H1 (cell line): Measurements from ENCODE around the gene COL4A1. TPM values are rescaled to one million over a fixed set of nuclear protein-coding genes. Genes with fewer than 3 reads are reported as not detected.

ENCODE experiments used
- CTCF ChIA-PET: fragments of 300-600 bp; sonication (Branson Sonifier 250); formaldehyde crosslinking; loops from one replicate; lab custom pipeline; 2021; ENCODE audit not compliant: partially characterized antibody; lab: Charles Lee
- POLR2A ChIA-PET: fragments of 300-600 bp; sonication (Branson Sonifier 250); formaldehyde crosslinking; loops from one replicate; lab custom pipeline; 2021; ENCODE audit warnings: inconsistent platforms; ENCODE audit not compliant: partially characterized antibody; lab: Charles Lee
- DNase-seq, 2 experiments: peaks; one replicate each; pipeline versions ENCODE4 v3.0.0 to v3.0.0-alpha.2; 2010 to 2022; ENCODE audit warnings: low spot score in 2 of 2, low read depth in 1 of 2, mixed read lengths in 1 of 2
- FAIRE-seq: peaks from 2 replicates; lab custom pipeline; 2011; peaks lifted over from hg19 to GRCh38; lab: Jason Lieb, UNC
- H2AFZ ChIP-seq: 2 replicates; pipeline ENCODE4 v1.8.1; 2012; ENCODE audit warnings: low read length, inconsistent platforms
- H2AK5ac ChIP-seq: 2 replicates; pipeline ENCODE4 v1.6.1; 2013; ENCODE audit warnings: low read depth, low read length
- H2BK120ac ChIP-seq: replicated peaks from 2 replicates; pipeline ENCODE3; 2013; ENCODE audit warnings: low read depth, low read length, inconsistent platforms
- H2BK12ac ChIP-seq: 2 replicates; pipeline ENCODE4 v1.6.1; 2013; ENCODE audit warnings: low read depth, low read length
- H2BK15ac ChIP-seq: 2 replicates; pipeline ENCODE4 v1.6.1; 2013; ENCODE audit warnings: low read length
- H2BK20ac ChIP-seq: 2 replicates; pipeline ENCODE4 v1.6.1; 2013; ENCODE audit warnings: low read length
- H2BK5ac ChIP-seq: 2 replicates; pipeline ENCODE4 v1.6.1; 2013; ENCODE audit warnings: low read depth, low read length
- H3K14ac ChIP-seq: 2 replicates; pipeline ENCODE4 v1.6.1; 2013; ENCODE audit warnings: inconsistent platforms; ENCODE audit not compliant: insufficient read length
- H3K18ac ChIP-seq: 2 replicates; pipeline ENCODE4 v1.6.1; 2013; ENCODE audit warnings: low read length; ENCODE audit errors: extremely low read depth
- H3K23ac ChIP-seq: 2 replicates; pipeline ENCODE4 v1.6.1; 2013; ENCODE audit warnings: inconsistent platforms; ENCODE audit not compliant: insufficient read length
- H3K23me2 ChIP-seq: 2 replicates; pipeline ENCODE4 v1.6.1; 2013; ENCODE audit warnings: low read depth, low read length
- H3K27ac ChIP-seq: 2 replicates; pipeline ENCODE4 v1.6.1; 2011; ENCODE audit warnings: low read depth, low read length, inconsistent platforms
- H3K27me3 ChIP-seq, 4 experiments: replicated peaks in 1 of 4; 1 replicate in 1 of 4; 2 replicates in 3 of 4; pipeline versions ENCODE4 v1.6.1 to v1.8.1; 2011 to 2013; ENCODE audit warnings: low read length in 3 of 4, mild to moderate bottlenecking in 3 of 4, inconsistent platforms in 2 of 4, mixed read lengths in 2 of 4, moderate library complexity in 1 of 4; ENCODE audit not compliant: control insufficient read depth in 3 of 4, insufficient read depth in 3 of 4; ENCODE audit errors: extremely low read depth in 1 of 4
- H3K36me3 ChIP-seq, 4 experiments: 2 replicates each; pipeline versions ENCODE4 v1.6.1 to v1.8.1; 2011 to 2013; ENCODE audit warnings: mild to moderate bottlenecking in 4 of 4, low read length in 3 of 4, moderate library complexity in 2 of 4, control low read depth in 1 of 4, inconsistent platforms in 1 of 4; ENCODE audit not compliant: insufficient read depth in 4 of 4, control insufficient read depth in 2 of 4
- H3K4ac ChIP-seq: replicated peaks from 2 replicates; pipeline ENCODE3; 2013; ENCODE audit warnings: low read length, low read depth, mixed read lengths, inconsistent platforms; ENCODE audit not compliant: insufficient read length
- H3K4me1 ChIP-seq, 4 experiments: replicated peaks in 1 of 4; 1 replicate in 1 of 4; 2 replicates in 3 of 4; pipeline versions ENCODE4 v1.6.1 to v1.8.1; 2011 to 2013; ENCODE audit warnings: low read length in 3 of 4, inconsistent platforms in 2 of 4, mixed read lengths in 1 of 4; ENCODE audit not compliant: insufficient read depth in 4 of 4, control insufficient read depth in 3 of 4
- H3K4me2 ChIP-seq, 2 experiments: 2 replicates each; pipeline versions ENCODE4 v1.6.1 to v1.8.1; 2011 to 2013; ENCODE audit warnings: low read depth in 2 of 2, low read length in 2 of 2, control low read depth in 1 of 2, inconsistent platforms in 1 of 2, mild to moderate bottlenecking in 1 of 2; ENCODE audit not compliant: insufficient read depth in 1 of 2
- H3K4me3 ChIP-seq, 4 experiments: fragments of 200-600, 300-600 bp in 1 of 4; sonication (generic), shearing (Covaris generic), sonication (Bioruptor Twin) in 1 of 4; 2 replicates each; pipeline versions ENCODE4 v1.5.1 to v1.8.1; 2011 to 2016; ENCODE audit warnings: low read length in 4 of 4, low read depth in 3 of 4, control low read depth in 2 of 4, inconsistent platforms in 2 of 4, mild to moderate bottlenecking in 2 of 4, mixed read lengths in 1 of 4, moderate library complexity in 1 of 4; ENCODE audit not compliant: insufficient read depth in 2 of 4; ENCODE audit errors: extremely low read depth in 1 of 4
- H3K56ac ChIP-seq: replicated peaks from 2 replicates; pipeline ENCODE3; 2013; ENCODE audit warnings: low read depth, mild to moderate bottlenecking, mixed read lengths, low read length, inconsistent platforms; ENCODE audit not compliant: insufficient read length
- H3K79me1 ChIP-seq: 2 replicates; pipeline ENCODE4 v1.6.1; 2013; ENCODE audit warnings: low read depth, low read length, control low read depth
- H3K79me2 ChIP-seq, 2 experiments: 2 replicates each; pipeline versions ENCODE4 v1.6.1 to v1.8.1; 2012 to 2013; ENCODE audit warnings: low read length in 2 of 2, mild to moderate bottlenecking in 2 of 2, inconsistent platforms in 1 of 2; ENCODE audit not compliant: insufficient read depth in 2 of 2, control insufficient read depth in 1 of 2
- H3K9ac ChIP-seq, 4 experiments: replicated peaks in 1 of 4; 1 replicate in 1 of 4; 2 replicates in 3 of 4; pipeline versions ENCODE4 v1.6.1 to v1.8.1; 2011 to 2013; ENCODE audit warnings: low read depth in 3 of 4, low read length in 3 of 4, control low read depth in 2 of 4, mild to moderate bottlenecking in 2 of 4, moderate library complexity in 2 of 4, inconsistent platforms in 1 of 4; ENCODE audit errors: extremely low read depth in 1 of 4
- H3K9me3 ChIP-seq, 2 experiments: 2 replicates each; pipeline versions ENCODE4 v1.6.1 to v1.8.1; 2012 to 2013; ENCODE audit warnings: mild to moderate bottlenecking in 2 of 2, moderate library complexity in 2 of 2, control low read depth in 1 of 2, inconsistent platforms in 1 of 2, low read depth in 1 of 2, low read length in 1 of 2, mixed read lengths in 1 of 2; ENCODE audit not compliant: insufficient read depth in 2 of 2
- H4K20me1 ChIP-seq, 2 experiments: replicated peaks in 1 of 2; 2 replicates each; pipeline versions ENCODE3 to v1.8.1; 2011 to 2013; ENCODE audit warnings: inconsistent platforms in 2 of 2, low read length in 2 of 2, mild to moderate bottlenecking in 1 of 2; ENCODE audit not compliant: insufficient read depth in 2 of 2, control insufficient read depth in 1 of 2
- H4K5ac ChIP-seq: 2 replicates; pipeline ENCODE4 v1.6.1; 2013; ENCODE audit warnings: low read length, low read depth, mixed read lengths, inconsistent platforms; ENCODE audit not compliant: insufficient read length
- H4K8ac ChIP-seq: 2 replicates; pipeline ENCODE4 v1.8.0; 2013; ENCODE audit warnings: mild to moderate bottlenecking, moderate library complexity, low read length, inconsistent platforms; ENCODE audit not compliant: insufficient read depth; ENCODE audit errors: extremely low read depth
- H4K91ac ChIP-seq: replicated peaks from 2 replicates; pipeline ENCODE3; 2013; ENCODE audit warnings: low read length, mixed read lengths, inconsistent platforms; ENCODE audit not compliant: insufficient read length
- CBX8 ChIP-seq: fragments of 300-800, 300-1000 bp; sonication (generic); IDR thresholded peaks from 2 replicates; pipeline ENCODE4 v1.7.1; 2016; ENCODE audit warnings: low read depth, low read length, borderline replicate concordance
- EP300 ChIP-seq, 2 experiments: IDR thresholded peaks; 1 replicate in 1 of 2; 2 replicates in 1 of 2; pipeline ENCODE4 v1.6.1; 2011 to 2012; ENCODE audit warnings: low read depth in 2 of 2, low read length in 2 of 2, mild to moderate bottlenecking in 2 of 2, borderline replicate concordance in 1 of 2, inconsistent platforms in 1 of 2, moderate library complexity in 1 of 2
- EZH2 ChIP-seq: fragments of 200-600 bp; sonication (generic); IDR thresholded peaks from 2 replicates; pipeline ENCODE4 v1.7.1; 2012; ENCODE audit warnings: low read depth, mild to moderate bottlenecking, moderate library complexity, low read length, inconsistent platforms; ENCODE audit not compliant: severe bottlenecking
- KDM5A ChIP-seq: fragments of 200-600 bp; IDR thresholded peaks from 2 replicates; pipeline ENCODE4 v1.7.1; 2012; ENCODE audit warnings: mild to moderate bottlenecking, low read length, inconsistent platforms, mixed read lengths
- MAX ChIP-seq: IDR thresholded peaks from 2 replicates; pipeline ENCODE4 v1.6.1; 2012; ENCODE audit warnings: inconsistent platforms
- PHF8 ChIP-seq: fragments of 200-600 bp; sonication (generic); conservative IDR thresholded peaks from 2 replicates; pipeline ENCODE4 v1.7.1; 2012; ENCODE audit warnings: low read depth, mild to moderate bottlenecking, inconsistent platforms, low read length, moderate library complexity
- RBBP5 ChIP-seq: IDR thresholded peaks from 2 replicates; pipeline ENCODE4 v1.7.1; 2012; ENCODE audit warnings: low read depth, mild to moderate bottlenecking, inconsistent platforms, low read length, moderate library complexity, borderline replicate concordance
- RFX5 ChIP-seq: IDR thresholded peaks from 2 replicates; pipeline ENCODE4 v1.6.1; 2011; ENCODE audit warnings: low read depth, low read length, improper control_type of control experiment, borderline replicate concordance
- RNF2 ChIP-seq: fragments of 200-900, 300-1000 bp; sonication (generic); IDR thresholded peaks from 2 replicates; pipeline ENCODE4 v1.7.1; 2016; ENCODE audit warnings: borderline replicate concordance, low read depth, mild to moderate bottlenecking, antibody characterized with exemption, low read length; ENCODE audit not compliant: poor library complexity, severe bottlenecking; ENCODE audit errors: missing control alignments
- SUZ12 ChIP-seq: fragments of 200-600 bp; sonication (generic); IDR thresholded peaks from 2 replicates; pipeline ENCODE4 v1.6.1; 2012; ENCODE audit warnings: mild to moderate bottlenecking, inconsistent platforms, low read length, moderate library complexity, mixed read lengths
- WGBS, 2 experiments: shearing (Covaris generic) in 1 of 2; methylation state at CpG; one replicate each; pipeline versions ENCODE4 v1.1.6 to v1.1.7; 2013 to 2015; ENCODE audit warnings: low lambda C conversion rate in 2 of 2, mixed read lengths in 2 of 2, inconsistent platforms in 1 of 2, low coverage in 1 of 2, missing lambda C conversion rate in 1 of 2; ENCODE audit not compliant: insufficient replicate concordance in 2 of 2, insufficient coverage in 1 of 2, insufficient read length in 1 of 2; ENCODE audit errors: extremely low coverage in 1 of 2, missing lambda C conversion rate in 1 of 2; 5-methylcytosine and 5-hydroxymethylcytosine counted together
- polyA plus RNA-seq, 7 experiments: library from polyadenylated mRNA; depleted of rRNA in 3 of 7; stranded (reverse) in 5 of 7; unstranded in 2 of 7; fragments of >200 nt in 5 of 7; fragments of 200-250 nt in 2 of 7; gene quantifications; 1 replicate in 5 of 7; 2 replicates in 1 of 7; 4 replicates in 1 of 7; pipeline versions ENCODE4 v1.2.1 to v1.2.3, GENCODE V29; 2011 to 2013; ENCODE audit warnings: missing spikeins in 2 of 7, mixed read lengths in 2 of 7
- total RNA-seq: library from RNA; stranded (reverse); fragmentation: NEBNext Ultra II Directional; extraction: Animal tissue kit (Norgen Biotek cat#: 25700); gene quantifications from 2 replicates; pipeline ENCODE4 v1.2.1, GENCODE V29; 2021

The COL4A1 gene
- total and polyA plus RNA-seq, 2 of the 8 experiments (the other 6 are each of a cell fraction or from before 2014, with no cell fraction given) = 30.7 to 82.0 TPM

- Histone ChIP-seq H3K14ac (no peak overlapping the region), H4K20me1 (no peaks in the 10 kb centered on the region), H3K79me2 (no peaks in the 10 kb centered on the region), H2AK5ac (no peak overlapping the region), H3K36me3 (no peaks in the 10 kb centered on the region), H4K91ac (no peak overlapping the region), H4K8ac (no peak overlapping the region), H3K4me2 (no peak overlapping the region), H2BK5ac (no peak overlapping the region), H3K9ac (no peak overlapping the region), H3K23me2 (no peaks in the 10 kb centered on the region), H3K4me3 (no peak overlapping the region), H3K56ac (no peak overlapping the region), H3K4ac (no peak overlapping the region), H2BK12ac (no peak overlapping the region), H3K27me3 (peaks cover 0 to 4% (median 0%) of the 10 kb centered on the region in 4 experiments; a peak in 2 of 7 replicates), H2BK120ac (no peak overlapping the region), H2AFZ (no peak overlapping the region), H3K27ac (no peak overlapping the region), H3K4me1 (peaks cover 5 to 19% (median 14%) of the 10 kb centered on the region in 4 experiments; a peak in 6 of 7 replicates), H2BK20ac (no peak overlapping the region), H4K5ac (no peak overlapping the region), H3K23ac (no peak overlapping the region), H3K79me1 (no peaks in the 10 kb centered on the region), H3K18ac (no peak overlapping the region), H3K9me3 (no peaks in the 10 kb centered on the region), H2BK15ac (no peak overlapping the region)
- ChIA-PET CTCF (no interaction called here), POLR2A (no interaction called here)
- no peak for DNase-seq
- no peak for FAIRE-seq
- no peak for TF ChIP-seq PHF8
- no peak for TF ChIP-seq CBX8
- no peak for TF ChIP-seq RBBP5
- TF ChIP-seq RNF2 = no peak
- no peak for TF ChIP-seq KDM5A
- no peak for TF ChIP-seq SUZ12
- TF ChIP-seq EP300 (IDR thresholded peaks at IDR 0.05; ENCODE audit: borderline replicate concordance in 1 of 2, low read depth in 2 of 2, low read length in 2 of 2) = no peak
- no peak for TF ChIP-seq RFX5
- no peak for TF ChIP-seq EZH2
- TF ChIP-seq MAX = no peak
- WGBS, 2 experiments = 93% methylated on average over 8 of the region's 8 CpGs; no CpG with 5 or more reads in 1 of the 2 experiments
These were observed 178.4 kb downstream of the COL4A1 start for GRCh38 chr13:110128546-110128945.
